Activated B cell treated with CpG ODN at 0.5 μM for 24 hours (primary cell): ENCODE results near the gene PTGFRN. TPM values are rescaled to one million over a fixed set of nuclear protein-coding genes. Genes with fewer than 3 reads are reported as not detected.

ENCODE experiments used
- ATAC-seq: fragments of 200-7000 bp; cut with Tn5 transposase; one replicate; pipeline ENCODE4 v1.10.0; 2021; ENCODE audit warnings: low read depth, mild to moderate bottlenecking, moderate library complexity
- CTCF ChIA-PET: fragments of 350-600 bp; sonication (Branson Sonifier 250); formaldehyde crosslinking; loops from one replicate; lab custom pipeline; 2021; ENCODE audit warnings: antibody characterized with exemption; lab: Charles Lee
- POLR2A ChIA-PET: fragments of 350-600 bp; sonication (Branson Sonifier 250); formaldehyde crosslinking; loops from one replicate; lab custom pipeline; 2021; ENCODE audit warnings: antibody characterized with exemption; lab: Charles Lee
- DNase-seq: peaks from one replicate; pipeline ENCODE4 v3.0.0; 2022
- H3K27ac Mint-ChIP-seq: one replicate; pipeline ENCODE4 v1.8.0; 2020; ENCODE audit warnings: mixed read lengths
- H3K27me3 Mint-ChIP-seq: one replicate; pipeline ENCODE4 v1.8.0; 2021; ENCODE audit warnings: mixed read lengths
- H3K36me3 Mint-ChIP-seq: one replicate; pipeline ENCODE4 v1.8.0; 2021; ENCODE audit warnings: low read depth, mixed read lengths
- H3K4me1 Mint-ChIP-seq: one replicate; pipeline ENCODE4 v1.8.0; 2021; ENCODE audit warnings: mixed read lengths
- H3K4me3 Mint-ChIP-seq: one replicate; pipeline ENCODE4 v1.8.0; 2020; ENCODE audit warnings: mild to moderate bottlenecking, mixed read lengths
- H3K9me3 Mint-ChIP-seq: one replicate; pipeline ENCODE4 v1.8.0; 2020; ENCODE audit warnings: mixed read lengths
- intact Hi-C: fragments of 100-400 bp; cut with micrococcal nuclease; formaldehyde crosslinking; loops from one replicate; pipeline ENCODE4 v1.15.1; 2024
- total RNA-seq: library from RNA; stranded (reverse); gene quantifications from 2 replicates; pipeline ENCODE4 v1.2.3, GENCODE V29; 2022
- TF ChIP-seq, protein P1 (sequence below): fragments of 200-600 bp; IDR thresholded peaks from one replicate; pipeline ENCODE4 v1.8.0; 2022; ENCODE audit warnings: antibody characterized with exemption, mild to moderate bottlenecking

PTGFRN gene
- total RNA-seq, 1 donor from 2014 or later = not detected

- ChIA-PET CTCF (no interaction called here), POLR2A (no interaction called here)
- Mint-ChIP-seq H3K4me3 (no peak overlapping the region), H3K4me1 (no peaks in the 10 kb centered on the region), H3K36me3 (no peaks in the 10 kb centered on the region), H3K27me3 (peaks cover 19% of the 10 kb centered on the region), H3K27ac (no peak overlapping the region), H3K9me3 (no peaks in the 10 kb centered on the region)
- DNase-seq = no peak
- TF ChIP-seq, protein P1, sequence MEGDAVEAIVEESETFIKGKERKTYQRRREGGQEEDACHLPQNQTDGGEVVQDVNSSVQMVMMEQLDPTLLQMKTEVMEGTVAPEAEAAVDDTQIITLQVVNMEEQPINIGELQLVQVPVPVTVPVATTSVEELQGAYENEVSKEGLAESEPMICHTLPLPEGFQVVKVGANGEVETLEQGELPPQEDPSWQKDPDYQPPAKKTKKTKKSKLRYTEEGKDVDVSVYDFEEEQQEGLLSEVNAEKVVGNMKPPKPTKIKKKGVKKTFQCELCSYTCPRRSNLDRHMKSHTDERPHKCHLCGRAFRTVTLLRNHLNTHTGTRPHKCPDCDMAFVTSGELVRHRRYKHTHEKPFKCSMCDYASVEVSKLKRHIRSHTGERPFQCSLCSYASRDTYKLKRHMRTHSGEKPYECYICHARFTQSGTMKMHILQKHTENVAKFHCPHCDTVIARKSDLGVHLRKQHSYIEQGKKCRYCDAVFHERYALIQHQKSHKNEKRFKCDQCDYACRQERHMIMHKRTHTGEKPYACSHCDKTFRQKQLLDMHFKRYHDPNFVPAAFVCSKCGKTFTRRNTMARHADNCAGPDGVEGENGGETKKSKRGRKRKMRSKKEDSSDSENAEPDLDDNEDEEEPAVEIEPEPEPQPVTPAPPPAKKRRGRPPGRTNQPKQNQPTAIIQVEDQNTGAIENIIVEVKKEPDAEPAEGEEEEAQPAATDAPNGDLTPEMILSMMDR = no peak
- no peak for ATAC-seq
- intact Hi-C loops = no loop called here
Observed at GRCh38 chr1:116869611-116870010, 40.1 kb upstream of the PTGFRN start.

GRCh38 chr1:116870300-116870699, 39.4 kb upstream of the PTGFRN start:
- ATAC-seq (no peak), DNase-seq (no peak)
- TF ChIP-seq, protein P1 = no peak
- intact Hi-C loops = no loop called here
- ChIA-PET CTCF (no interaction called here), POLR2A (no interaction called here)
- no peaks in the 10 kb centered on the region for H3K36me3 Mint-ChIP-seq
- H3K9me3 Mint-ChIP-seq = no peaks in the 10 kb centered on the region
- H3K27me3 Mint-ChIP-seq = peaks cover 21% of the 10 kb centered on the region
- no peak overlapping the region for H3K27ac Mint-ChIP-seq
- no peaks in the 10 kb centered on the region for H3K4me1 Mint-ChIP-seq
- no peak overlapping the region for H3K4me3 Mint-ChIP-seq

DNA sequence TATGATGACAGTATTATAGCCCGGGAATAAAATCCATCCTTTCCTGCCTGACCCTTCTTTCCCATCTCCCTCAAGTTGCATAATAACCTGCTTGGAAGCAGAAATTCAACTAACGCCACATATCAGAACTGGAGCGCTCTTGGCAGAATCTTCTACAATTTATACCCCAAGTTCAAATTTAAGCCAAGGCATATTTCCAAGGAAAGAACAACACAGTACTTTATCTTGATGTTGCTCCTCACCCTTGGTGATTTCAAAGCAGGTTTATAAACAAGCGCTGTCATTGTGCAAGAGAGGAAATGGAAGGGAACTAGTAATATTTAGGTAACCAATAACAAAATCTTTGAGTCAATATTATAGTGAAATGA, 38.0 kb upstream of the PTGFRN start:
- H3K27ac Mint-ChIP-seq = no peak overlapping the region
- ATAC-seq = no peak
- H3K36me3 Mint-ChIP-seq = no peaks in the 10 kb centered on the region
- no peaks in the 10 kb centered on the region for H3K9me3 Mint-ChIP-seq
- no peak overlapping the region for H3K4me3 Mint-ChIP-seq
- intact Hi-C loops = no loop called here
- TF ChIP-seq, protein P1 = no peak
- peaks cover 27% of the 10 kb centered on the region for H3K27me3 Mint-ChIP-seq
- POLR2A ChIA-PET = no interaction called here
- no peaks in the 10 kb centered on the region for H3K4me1 Mint-ChIP-seq
- no peak for DNase-seq
- CTCF ChIA-PET = no interaction called here

DNA sequence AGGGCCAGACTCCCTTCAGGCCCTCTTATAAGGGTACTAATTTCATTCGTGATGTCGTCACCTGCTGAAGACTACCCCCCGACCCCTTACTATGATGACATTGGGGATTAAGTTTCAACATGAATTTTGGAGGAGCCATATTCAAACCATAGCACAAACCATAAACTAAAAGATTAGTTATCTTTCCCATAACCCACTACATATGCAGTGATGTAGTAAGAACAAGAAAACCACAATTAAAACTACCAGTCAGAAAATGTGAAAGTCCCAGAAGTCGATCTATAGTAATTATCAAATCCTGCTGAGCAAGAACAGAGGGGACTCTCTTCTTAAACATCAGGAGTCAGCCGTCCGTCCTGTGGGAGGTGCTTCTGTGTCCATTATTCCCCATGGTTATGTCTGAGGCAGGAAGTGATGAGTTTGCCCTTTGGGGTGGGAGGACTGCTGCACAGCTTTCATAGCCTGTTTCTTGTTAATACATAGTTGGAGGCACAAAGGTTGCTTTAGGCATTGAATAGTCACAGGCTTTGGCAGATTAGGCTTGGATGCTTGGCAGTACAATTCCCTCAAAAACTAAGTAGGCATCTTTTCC, 35.9 kb upstream of the PTGFRN start:
- ATAC-seq (no peak), DNase-seq (no peak)
- Mint-ChIP-seq H3K4me3 (no peak overlapping the region), H3K27ac (no peak overlapping the region), H3K36me3 (no peaks in the 10 kb centered on the region), H3K9me3 (no peaks in the 10 kb centered on the region), H3K27me3 (peaks cover 29% of the 10 kb centered on the region), H3K4me1 (no peaks in the 10 kb centered on the region)
- CTCF ChIA-PET = no interaction called here
- POLR2A ChIA-PET = interaction anchor here (0.7 kb wide), 1 partner anchor 286 kb away, joined by 4 read pairs; no protein-coding TSS in a partner anchor
- TF ChIP-seq, protein P1 = no peak
- intact Hi-C loops = no loop called here

- Mint-ChIP-seq H3K4me3 (no peak overlapping the region), H3K27ac (no peak overlapping the region), H3K9me3 (no peaks in the 10 kb centered on the region), H3K36me3 (no peaks in the 10 kb centered on the region), H3K4me1 (no peaks in the 10 kb centered on the region), H3K27me3 (peaks cover 29% of the 10 kb centered on the region)
- DNase-seq (no peak), ATAC-seq (no peak)
- intact Hi-C loops = no loop called here
- ChIA-PET CTCF (no interaction called here), POLR2A (no interaction called here)
- TF ChIP-seq, protein P1 = no peak
Observed at GRCh38 chr1:116874733-116875249, 34.9 kb upstream of the PTGFRN start.
